Measurements from ENCODE around the gene ART3. TPM values are rescaled to one million over a fixed set of nuclear protein-coding genes. Genes with fewer than 3 reads are reported as not detected.

The ART3 gene
- total and polyA plus RNA-seq, 9 of the 15 experiments (the other 6 are each of a cell fraction or from before 2014, with no cell fraction given), result 0.69 to 1.4 (median 1.1) TPM; not detected in 1

DNA sequence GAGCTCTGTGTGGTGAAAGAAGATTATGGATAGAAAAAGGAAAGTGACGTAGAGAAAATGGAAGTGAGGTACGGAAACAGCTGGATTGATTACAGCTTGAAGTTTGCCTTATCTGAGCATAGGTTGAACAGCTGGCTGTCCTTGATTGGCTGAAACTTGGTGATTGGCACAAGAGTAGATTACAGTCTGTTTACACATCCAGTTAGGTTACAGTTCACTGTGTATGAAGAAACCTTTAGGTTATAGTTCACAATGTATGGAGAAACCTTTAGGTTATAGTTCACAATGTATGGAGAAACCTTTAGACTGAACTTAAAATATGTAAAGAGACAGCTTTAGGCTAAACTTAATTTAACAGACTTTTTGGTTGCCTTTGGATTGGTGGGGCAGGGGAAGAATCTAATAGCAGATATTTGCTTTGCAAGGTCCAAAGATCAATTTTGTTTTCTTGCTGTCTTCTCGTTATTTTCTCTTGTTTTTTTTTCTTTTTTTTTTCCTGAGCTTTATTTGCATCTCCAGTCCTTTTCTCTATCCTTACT lies 15.6 kb upstream of the ART3 start (continued):
- TF ChIP-seq, protein P1, sequence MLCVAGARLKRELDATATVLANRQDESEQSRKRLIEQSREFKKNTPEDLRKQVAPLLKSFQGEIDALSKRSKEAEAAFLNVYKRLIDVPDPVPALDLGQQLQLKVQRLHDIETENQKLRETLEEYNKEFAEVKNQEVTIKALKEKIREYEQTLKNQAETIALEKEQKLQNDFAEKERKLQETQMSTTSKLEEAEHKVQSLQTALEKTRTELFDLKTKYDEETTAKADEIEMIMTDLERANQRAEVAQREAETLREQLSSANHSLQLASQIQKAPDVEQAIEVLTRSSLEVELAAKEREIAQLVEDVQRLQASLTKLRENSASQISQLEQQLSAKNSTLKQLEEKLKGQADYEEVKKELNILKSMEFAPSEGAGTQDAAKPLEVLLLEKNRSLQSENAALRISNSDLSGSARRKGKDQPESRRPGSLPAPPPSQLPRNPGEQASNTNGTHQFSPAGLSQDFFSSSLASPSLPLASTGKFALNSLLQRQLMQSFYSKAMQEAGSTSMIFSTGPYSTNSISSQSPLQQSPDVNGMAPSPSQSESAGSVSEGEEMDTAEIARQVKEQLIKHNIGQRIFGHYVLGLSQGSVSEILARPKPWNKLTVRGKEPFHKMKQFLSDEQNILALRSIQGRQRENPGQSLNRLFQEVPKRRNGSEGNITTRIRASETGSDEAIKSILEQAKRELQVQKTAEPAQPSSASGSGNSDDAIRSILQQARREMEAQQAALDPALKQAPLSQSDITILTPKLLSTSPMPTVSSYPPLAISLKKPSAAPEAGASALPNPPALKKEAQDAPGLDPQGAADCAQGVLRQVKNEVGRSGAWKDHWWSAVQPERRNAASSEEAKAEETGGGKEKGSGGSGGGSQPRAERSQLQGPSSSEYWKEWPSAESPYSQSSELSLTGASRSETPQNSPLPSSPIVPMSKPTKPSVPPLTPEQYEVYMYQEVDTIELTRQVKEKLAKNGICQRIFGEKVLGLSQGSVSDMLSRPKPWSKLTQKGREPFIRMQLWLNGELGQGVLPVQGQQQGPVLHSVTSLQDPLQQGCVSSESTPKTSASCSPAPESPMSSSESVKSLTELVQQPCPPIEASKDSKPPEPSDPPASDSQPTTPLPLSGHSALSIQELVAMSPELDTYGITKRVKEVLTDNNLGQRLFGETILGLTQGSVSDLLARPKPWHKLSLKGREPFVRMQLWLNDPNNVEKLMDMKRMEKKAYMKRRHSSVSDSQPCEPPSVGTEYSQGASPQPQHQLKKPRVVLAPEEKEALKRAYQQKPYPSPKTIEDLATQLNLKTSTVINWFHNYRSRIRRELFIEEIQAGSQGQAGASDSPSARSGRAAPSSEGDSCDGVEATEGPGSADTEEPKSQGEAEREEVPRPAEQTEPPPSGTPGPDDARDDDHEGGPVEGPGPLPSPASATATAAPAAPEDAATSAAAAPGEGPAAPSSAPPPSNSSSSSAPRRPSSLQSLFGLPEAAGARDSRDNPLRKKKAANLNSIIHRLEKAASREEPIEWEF (CRISPR knock-in tag; IDR thresholded peaks at IDR 0.05), result no peak
- TF ChIP-seq PRMT5 (CRISPR knock-in tag; IDR thresholded peaks at IDR 0.05) (no peak), ILK (tag; IDR thresholded peaks at IDR 0.05; ENCODE audit: borderline replicate concordance, low read depth) (no peak), ZNF175 (CRISPR knock-in tag; IDR thresholded peaks at IDR 0.05; ENCODE audit: low read depth) (peak; percentile 77; the same call in 1 of the 2 replicates), C11orf30 (IDR thresholded peaks at IDR 0.05; ENCODE audit: low read depth) (no peak), ZFX (CRISPR knock-in tag; IDR thresholded peaks at IDR 0.05) (no peak), ELF1 (tag; IDR thresholded peaks at IDR 0.05) (no peak), ZSCAN29 (IDR thresholded peaks at IDR 0.05) (no peak), CCAR2 (IDR thresholded peaks at IDR 0.05; ENCODE audit: low read depth, low read length) (no peak)
- TF ChIP-seq, protein P2, sequence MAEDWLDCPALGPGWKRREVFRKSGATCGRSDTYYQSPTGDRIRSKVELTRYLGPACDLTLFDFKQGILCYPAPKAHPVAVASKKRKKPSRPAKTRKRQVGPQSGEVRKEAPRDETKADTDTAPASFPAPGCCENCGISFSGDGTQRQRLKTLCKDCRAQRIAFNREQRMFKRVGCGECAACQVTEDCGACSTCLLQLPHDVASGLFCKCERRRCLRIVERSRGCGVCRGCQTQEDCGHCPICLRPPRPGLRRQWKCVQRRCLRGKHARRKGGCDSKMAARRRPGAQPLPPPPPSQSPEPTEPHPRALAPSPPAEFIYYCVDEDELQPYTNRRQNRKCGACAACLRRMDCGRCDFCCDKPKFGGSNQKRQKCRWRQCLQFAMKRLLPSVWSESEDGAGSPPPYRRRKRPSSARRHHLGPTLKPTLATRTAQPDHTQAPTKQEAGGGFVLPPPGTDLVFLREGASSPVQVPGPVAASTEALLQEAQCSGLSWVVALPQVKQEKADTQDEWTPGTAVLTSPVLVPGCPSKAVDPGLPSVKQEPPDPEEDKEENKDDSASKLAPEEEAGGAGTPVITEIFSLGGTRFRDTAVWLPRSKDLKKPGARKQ (CRISPR knock-in tag; IDR thresholded peaks at IDR 0.05), result no peak
- TF ChIP-seq, protein P3, sequence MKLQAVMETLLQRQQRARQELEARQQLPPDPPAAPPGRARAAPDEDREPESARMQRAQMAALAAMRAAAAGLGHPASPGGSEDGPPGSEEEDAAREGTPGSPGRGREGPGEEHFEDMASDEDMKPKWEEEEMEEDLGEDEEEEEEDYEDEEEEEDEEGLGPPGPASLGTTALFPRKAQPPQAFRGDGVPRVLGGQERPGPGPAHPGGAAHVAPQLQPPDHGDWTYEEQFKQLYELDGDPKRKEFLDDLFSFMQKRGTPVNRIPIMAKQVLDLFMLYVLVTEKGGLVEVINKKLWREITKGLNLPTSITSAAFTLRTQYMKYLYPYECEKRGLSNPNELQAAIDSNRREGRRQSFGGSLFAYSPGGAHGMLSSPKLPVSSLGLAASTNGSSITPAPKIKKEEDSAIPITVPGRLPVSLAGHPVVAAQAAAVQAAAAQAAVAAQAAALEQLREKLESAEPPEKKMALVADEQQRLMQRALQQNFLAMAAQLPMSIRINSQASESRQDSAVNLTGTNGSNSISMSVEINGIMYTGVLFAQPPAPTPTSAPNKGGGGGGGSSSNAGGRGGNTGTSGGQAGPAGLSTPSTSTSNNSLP (IDR thresholded peaks at IDR 0.05; ENCODE audit: borderline replicate concordance, low read depth, low read length), result no peak
- TF ChIP-seq, protein P4, sequence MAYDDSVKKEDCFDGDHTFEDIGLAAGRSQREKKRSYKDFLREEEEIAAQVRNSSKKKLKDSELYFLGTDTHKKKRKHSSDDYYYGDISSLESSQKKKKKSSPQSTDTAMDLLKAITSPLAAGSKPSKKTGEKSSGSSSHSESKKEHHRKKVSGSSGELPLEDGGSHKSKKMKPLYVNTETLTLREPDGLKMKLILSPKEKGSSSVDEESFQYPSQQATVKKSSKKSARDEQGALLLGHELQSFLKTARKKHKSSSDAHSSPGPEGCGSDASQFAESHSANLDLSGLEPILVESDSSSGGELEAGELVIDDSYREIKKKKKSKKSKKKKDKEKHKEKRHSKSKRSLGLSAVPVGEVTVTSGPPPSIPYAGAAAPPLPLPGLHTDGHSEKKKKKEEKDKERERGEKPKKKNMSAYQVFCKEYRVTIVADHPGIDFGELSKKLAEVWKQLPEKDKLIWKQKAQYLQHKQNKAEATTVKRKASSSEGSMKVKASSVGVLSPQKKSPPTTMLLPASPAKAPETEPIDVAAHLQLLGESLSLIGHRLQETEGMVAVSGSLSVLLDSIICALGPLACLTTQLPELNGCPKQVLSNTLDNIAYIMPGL (CRISPR knock-in tag; IDR thresholded peaks at IDR 0.05), result no peak
- TF ChIP-seq, protein P5, sequence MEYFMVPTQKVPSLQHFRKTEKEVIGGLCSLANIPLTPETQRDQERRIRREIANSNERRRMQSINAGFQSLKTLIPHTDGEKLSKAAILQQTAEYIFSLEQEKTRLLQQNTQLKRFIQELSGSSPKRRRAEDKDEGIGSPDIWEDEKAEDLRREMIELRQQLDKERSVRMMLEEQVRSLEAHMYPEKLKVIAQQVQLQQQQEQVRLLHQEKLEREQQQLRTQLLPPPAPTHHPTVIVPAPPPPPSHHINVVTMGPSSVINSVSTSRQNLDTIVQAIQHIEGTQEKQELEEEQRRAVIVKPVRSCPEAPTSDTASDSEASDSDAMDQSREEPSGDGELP (CRISPR knock-in tag; IDR thresholded peaks at IDR 0.05; ENCODE audit: borderline replicate concordance), result peak; percentile 54; the same call in 1 of the 2 replicates
- TF ChIP-seq, protein P6, sequence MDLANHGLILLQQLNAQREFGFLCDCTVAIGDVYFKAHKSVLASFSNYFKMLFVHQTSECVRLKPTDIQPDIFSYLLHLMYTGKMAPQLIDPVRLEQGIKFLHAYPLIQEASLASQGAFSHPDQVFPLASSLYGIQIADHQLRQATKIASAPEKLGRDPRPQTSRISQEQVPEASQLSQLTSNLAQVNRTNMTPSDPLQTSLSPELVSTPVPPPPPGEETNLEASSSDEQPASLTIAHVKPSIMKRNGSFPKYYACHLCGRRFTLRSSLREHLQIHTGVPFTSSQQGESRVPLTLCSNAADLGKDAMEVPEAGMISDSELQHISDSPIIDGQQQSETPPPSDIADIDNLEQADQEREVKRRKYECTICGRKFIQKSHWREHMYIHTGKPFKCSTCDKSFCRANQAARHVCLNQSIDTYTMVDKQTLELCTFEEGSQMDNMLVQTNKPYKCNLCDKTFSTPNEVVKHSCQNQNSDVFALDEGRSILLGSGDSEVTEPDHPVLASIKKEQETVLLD (IDR thresholded peaks at IDR 0.05), result no peak
